H1 (cell line): Measurements from ENCODE around the gene FSD1. TPM values are rescaled to one million over a fixed set of nuclear protein-coding genes. Genes with fewer than 3 reads are reported as not detected.

Experiments
- ASH2L ChIP-seq: fragments of 200-600, 300-600 bp; sonication (generic); IDR thresholded peaks from one replicate; pipeline ENCODE4 v1.7.1; 2017; ENCODE audit warnings: low read length
- BACH1 ChIP-seq: IDR thresholded peaks from 2 replicates; pipeline ENCODE4 v1.6.1; 2012; ENCODE audit warnings: low read length, improper control_type of control experiment
- NRF1 ChIP-seq: IDR thresholded peaks from 2 replicates; pipeline ENCODE4 v1.6.1; 2011; ENCODE audit warnings: mild to moderate bottlenecking, low read depth, low read length, improper control_type of control experiment
- RNF2 ChIP-seq: fragments of 200-900, 300-1000 bp; sonication (generic); IDR thresholded peaks from 2 replicates; pipeline ENCODE4 v1.7.1; 2016; ENCODE audit warnings: borderline replicate concordance, low read depth, mild to moderate bottlenecking, antibody characterized with exemption, low read length; ENCODE audit not compliant: poor library complexity, severe bottlenecking; ENCODE audit errors: missing control alignments
- SIN3A ChIP-seq, 2 experiments: IDR thresholded peaks in 1 of 2; conservative IDR thresholded peaks in 1 of 2; 2 replicates each; pipeline ENCODE4 v1.6.1; 2011 to 2012; ENCODE audit warnings: low read length in 2 of 2, improper control_type of control experiment in 1 of 2, low read depth in 1 of 2, mild to moderate bottlenecking in 1 of 2
- SP2 ChIP-seq: IDR thresholded peaks from 2 replicates; pipeline ENCODE4 v1.6.1; 2012; ENCODE audit warnings: mild to moderate bottlenecking, low read length, inconsistent platforms
- TAF7 ChIP-seq: optimal IDR thresholded peaks from 2 replicates; pipeline ENCODE3; 2011; ENCODE audit warnings: low read depth, mild to moderate bottlenecking, inconsistent platforms, low read length, moderate library complexity, borderline replicate concordance
- TEAD4 ChIP-seq: IDR thresholded peaks from 2 replicates; pipeline ENCODE4 v1.6.1; 2012; ENCODE audit warnings: low read depth, low read length, inconsistent platforms, mixed read lengths
- ZNF274 ChIP-seq: IDR thresholded peaks from 2 replicates; pipeline ENCODE4 v1.7.0; 2012; ENCODE audit warnings: low read length, borderline replicate concordance; ENCODE audit errors: extremely low read depth
- polyA plus RNA-seq, 7 experiments: library from polyadenylated mRNA; depleted of rRNA in 3 of 7; stranded (reverse) in 5 of 7; unstranded in 2 of 7; fragments of >200 nt in 5 of 7; fragments of 200-250 nt in 2 of 7; gene quantifications; 1 replicate in 5 of 7; 2 replicates in 1 of 7; 4 replicates in 1 of 7; pipeline versions ENCODE4 v1.2.1 to v1.2.3, GENCODE V29; 2011 to 2013; ENCODE audit warnings: missing spikeins in 2 of 7, mixed read lengths in 2 of 7
- total RNA-seq: library from RNA; stranded (reverse); fragmentation: NEBNext Ultra II Directional; extraction: Animal tissue kit (Norgen Biotek cat#: 25700); gene quantifications from 2 replicates; pipeline ENCODE4 v1.2.1, GENCODE V29; 2021
- TF ChIP-seq, protein P1 (sequence below), 3 experiments: IDR thresholded peaks; 1 replicate in 2 of 3; 2 replicates in 1 of 3; pipeline versions ENCODE4 v1.5.1 to v1.6.1; 2011; ENCODE audit warnings: low read length in 3 of 3, mild to moderate bottlenecking in 3 of 3, inconsistent platforms in 2 of 3, low read depth in 1 of 3, moderate library complexity in 1 of 3; ENCODE audit not compliant: insufficient read depth in 1 of 3; ENCODE audit errors: control extremely low read depth in 1 of 3

FSD1 gene
- total and polyA plus RNA-seq, 2 of the 8 experiments (the other 6 are each of a cell fraction or from before 2014, with no cell fraction given) = 58.8 to 181 TPM

GRCh38 chr19:4301590-4302242, 2.7 kb upstream of the FSD1 start (continued):
- TF ChIP-seq, protein P1, sequence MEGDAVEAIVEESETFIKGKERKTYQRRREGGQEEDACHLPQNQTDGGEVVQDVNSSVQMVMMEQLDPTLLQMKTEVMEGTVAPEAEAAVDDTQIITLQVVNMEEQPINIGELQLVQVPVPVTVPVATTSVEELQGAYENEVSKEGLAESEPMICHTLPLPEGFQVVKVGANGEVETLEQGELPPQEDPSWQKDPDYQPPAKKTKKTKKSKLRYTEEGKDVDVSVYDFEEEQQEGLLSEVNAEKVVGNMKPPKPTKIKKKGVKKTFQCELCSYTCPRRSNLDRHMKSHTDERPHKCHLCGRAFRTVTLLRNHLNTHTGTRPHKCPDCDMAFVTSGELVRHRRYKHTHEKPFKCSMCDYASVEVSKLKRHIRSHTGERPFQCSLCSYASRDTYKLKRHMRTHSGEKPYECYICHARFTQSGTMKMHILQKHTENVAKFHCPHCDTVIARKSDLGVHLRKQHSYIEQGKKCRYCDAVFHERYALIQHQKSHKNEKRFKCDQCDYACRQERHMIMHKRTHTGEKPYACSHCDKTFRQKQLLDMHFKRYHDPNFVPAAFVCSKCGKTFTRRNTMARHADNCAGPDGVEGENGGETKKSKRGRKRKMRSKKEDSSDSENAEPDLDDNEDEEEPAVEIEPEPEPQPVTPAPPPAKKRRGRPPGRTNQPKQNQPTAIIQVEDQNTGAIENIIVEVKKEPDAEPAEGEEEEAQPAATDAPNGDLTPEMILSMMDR (IDR thresholded peaks at IDR 0.05; ENCODE audit: control extremely low read depth in 1 of 3, insufficient read depth in 1 of 3, low read depth in 1 of 3, low read length in 3 of 3) = no peak
- no peak for TF ChIP-seq TEAD4
- TF ChIP-seq NRF1 = no peak
- TF ChIP-seq SIN3A (conservative IDR thresholded peaks at IDR 0.05 in 1 of 2, IDR thresholded peaks at IDR 0.05 in 1 of 2; ENCODE audit: low read depth in 1 of 2, low read length in 2 of 2) = no peak
- TF ChIP-seq SP2 = no peak
- no peak for TF ChIP-seq BACH1
- no peak for TF ChIP-seq ZNF274
- no peak for TF ChIP-seq ASH2L
- no peak for TF ChIP-seq TAF7
- no peak for TF ChIP-seq RNF2
